Astrocyte of the spinal cord (primary cell): ENCODE data around the gene TM9SF4.

Experiments
- DNase-seq: peaks from one replicate; pipeline ENCODE4 v3.0.0; 2011; ENCODE audit warnings: low read depth, low spot score
- H3K4me3 ChIP-seq: 2 replicates; pipeline ENCODE4 v1.5.1; 2011; ENCODE audit warnings: low read depth, mild to moderate bottlenecking, low read length, moderate library complexity
- CTCF ChIP-seq: IDR thresholded peaks from 2 replicates; pipeline ENCODE4 v1.5.1; 2012; ENCODE audit warnings: low read depth, mild to moderate bottlenecking, low read length, inconsistent platforms
- in situ Hi-C: cut with HindIII; loops from 2 replicates; pipeline ENCODE4 v1.10.0; 2017; ENCODE audit warnings: low sequenced_read_pairs

The TM9SF4 gene

GRCh38 chr20:32141465-32141980, 32.0 kb downstream of the TM9SF4 start:
- TF ChIP-seq CTCF: no peak
- no peak overlapping the region for H3K4me3 ChIP-seq
- in situ Hi-C loops: no loop called here
- DNase-seq: no peak

GRCh38 chr20:32142088-32142487, 32.6 kb downstream of the TM9SF4 start:
- DNase-seq: no peak
- in situ Hi-C loops: no loop called here
- no peak overlapping the region for H3K4me3 ChIP-seq
- no peak for TF ChIP-seq CTCF

GRCh38 chr20:32142991-32143390, 33.5 kb downstream of the TM9SF4 start:
- no peak for DNase-seq
- in situ Hi-C loops: no loop called here
- TF ChIP-seq CTCF: no peak
- no peak overlapping the region for H3K4me3 ChIP-seq

GRCh38 chr20:32144898-32145662, 35.6 kb downstream of the TM9SF4 start:
- no peak overlapping the region for H3K4me3 ChIP-seq
- in situ Hi-C loops: no loop called here
- TF ChIP-seq CTCF: no peak
- no peak for DNase-seq

- in situ Hi-C loops: no loop called here
- no peak overlapping the region for H3K4me3 ChIP-seq
- no peak for DNase-seq
- no peak for TF ChIP-seq CTCF
Observed at GRCh38 chr20:32149566-32150170, 40.2 kb downstream of the TM9SF4 start.

- TF ChIP-seq CTCF: no peak
- in situ Hi-C loops: no loop called here
- H3K4me3 ChIP-seq: no peak overlapping the region
- no peak for DNase-seq
Observed at GRCh38 chr20:32150291-32150848, 40.9 kb downstream of the TM9SF4 start.
